K562 (cell line): ENCODE data around the gene SLC9A3. TPM values are rescaled to one million over a fixed set of nuclear protein-coding genes. Genes with fewer than 3 reads are reported as not detected.

Experiments
- BACH1 ChIP-seq: fragments of 200-800 bp; sonication (Bioruptor generic); IDR thresholded peaks from 2 replicates; pipeline ENCODE4 v1.6.1; 2016; ENCODE audit warnings: missing genetic modification characterization, missing compliant biosample characterization
- CREB1 ChIP-seq, 2 experiments: sonication (generic) in 1 of 2; formaldehyde crosslinking in 1 of 2; IDR thresholded peaks; 2 replicates each; pipeline versions ENCODE4 v1.6.1 to v1.8.0; 2012 to 2022; ENCODE audit warnings: inconsistent platforms in 1 of 2, mild to moderate bottlenecking in 1 of 2, missing genetic modification reagents in 1 of 2, moderate library complexity in 1 of 2
- DEAF1 ChIP-seq: fragments of 450-650 bp; formaldehyde crosslinking; IDR thresholded peaks from 2 replicates; pipeline ENCODE4 v1.4.0; 2020; ENCODE audit warnings: mild to moderate bottlenecking, moderate library complexity
- GTF2E2 ChIP-seq: fragments of 200-800 bp; sonication (Bioruptor generic); IDR thresholded peaks from 2 replicates; pipeline ENCODE4 v1.6.1; 2016; ENCODE audit warnings: missing genetic modification characterization, missing compliant biosample characterization
- MAFK ChIP-seq: IDR thresholded peaks from 2 replicates; pipeline ENCODE4 v1.6.1; 2011; ENCODE audit warnings: low read length, improper control_type of control experiment
- MAX ChIP-seq: sonication (generic); formaldehyde crosslinking; IDR thresholded peaks from 2 replicates; pipeline ENCODE4 v1.9.0; 2022; ENCODE audit warnings: mild to moderate bottlenecking, missing genetic modification reagents
- MECOM ChIP-seq: fragments of 250-450 bp; sonication (Bioruptor Pico); IDR thresholded peaks from 2 replicates; pipeline ENCODE4 v1.8.0; 2022; ENCODE audit warnings: inconsistent platforms
- NFE2 ChIP-seq: IDR thresholded peaks from 2 replicates; pipeline ENCODE4 v1.6.1; 2014; ENCODE audit warnings: antibody characterized with exemption, low read depth
- RBM25 ChIP-seq: fragments of 200-400 bp; formaldehyde crosslinking; IDR thresholded peaks from 2 replicates; pipeline ENCODE4 v1.6.1; 2018; ENCODE audit warnings: low read length, low read depth, moderate library complexity; ENCODE audit not compliant: severe bottlenecking
- SMARCC2 ChIP-seq: fragments of 450-650 bp; IDR thresholded peaks from 2 replicates; pipeline ENCODE4 v1.6.1; 2017; ENCODE audit warnings: antibody characterized with exemption, moderate library complexity, mild to moderate bottlenecking, low read depth
- SREBF2 ChIP-seq: sonication (generic); formaldehyde crosslinking; IDR thresholded peaks from 2 replicates; pipeline ENCODE4 v1.4.0; 2020; ENCODE audit warnings: mild to moderate bottlenecking, missing genetic modification reagents
- THRB ChIP-seq: fragments of 450-650 bp; formaldehyde crosslinking; conservative IDR thresholded peaks from 2 replicates; pipeline ENCODE4 v1.4.0; 2022; ENCODE audit warnings: mild to moderate bottlenecking, missing genetic modification characterization
- TOE1 ChIP-seq, 2 experiments: fragments of 450-650 bp in 1 of 2; sonication (generic) in 1 of 2; formaldehyde crosslinking in 1 of 2; IDR thresholded peaks; 2 replicates each; pipeline versions ENCODE4 v1.7.1 to v1.8.0; 2016 to 2022; ENCODE audit warnings: borderline replicate concordance in 2 of 2, mild to moderate bottlenecking in 2 of 2, antibody characterized with exemption in 1 of 2, inconsistent platforms in 1 of 2, low read depth in 1 of 2, missing genetic modification reagents in 1 of 2, moderate library complexity in 1 of 2
- ZC3H11A ChIP-seq: IDR thresholded peaks from 2 replicates; pipeline ENCODE4 v1.6.1; 2012; ENCODE audit warnings: low read depth, low read length, improper control_type of control experiment
- ZNF263 ChIP-seq: sonication (generic); formaldehyde crosslinking; IDR thresholded peaks from 2 replicates; pipeline ENCODE4 v1.8.0; 2022; ENCODE audit warnings: mild to moderate bottlenecking, missing genetic modification reagents, borderline replicate concordance
- polyA plus RNA-seq, 8 experiments: library from polyadenylated mRNA; depleted of rRNA in 4 of 8; stranded (reverse) in 5 of 8; unstranded in 3 of 8; fragments of >200 nt; fragmentation: Nextera tagmentation in 2 of 8; fragmentation: Illumina TruSeq in 1 of 8; extraction: Ambion mirVana in 2 of 8; extraction: Trizol in 1 of 8; gene quantifications; 2 replicates each; pipeline versions ENCODE4 v1.2.1 to v1.2.3, GENCODE V29; 2011 to 2014; ENCODE audit warnings: inconsistent platforms in 1 of 8, missing spikeins in 1 of 8
- total RNA-seq, 7 experiments: library from RNA; depleted of rRNA in 6 of 7; stranded (reverse); fragments of >200 nt in 6 of 7; fragmentation: Illumina TruSeq in 2 of 7; extraction: Trizol in 2 of 7; gene quantifications; 2 replicates each; pipeline versions ENCODE4 v1.2.1 to v1.2.3, GENCODE V29; 2011 to 2021; ENCODE audit warnings: low replicate concordance in 1 of 7
- TF ChIP-seq, protein P1 (sequence below): fragments of 250-450 bp; sonication (Bioruptor Pico); IDR thresholded peaks from 2 replicates; pipeline ENCODE4 v1.4.0; 2020; ENCODE audit warnings: mild to moderate bottlenecking, moderate library complexity
- TF ChIP-seq, protein P2 (sequence below): fragments of 450-650 bp; IDR thresholded peaks from 2 replicates; pipeline ENCODE4 v1.6.1; 2016; ENCODE audit warnings: mild to moderate bottlenecking

The SLC9A3 gene
- total and polyA plus RNA-seq, 9 of the 15 experiments (the other 6 are each of a cell fraction or from before 2014, with no cell fraction given), result 1.5 to 5.8 (median 3.7) TPM; not detected in 2

GRCh38 chr5:472656-473550, 51.3 kb downstream of the SLC9A3 start (continued):
- TF ChIP-seq, protein P1, sequence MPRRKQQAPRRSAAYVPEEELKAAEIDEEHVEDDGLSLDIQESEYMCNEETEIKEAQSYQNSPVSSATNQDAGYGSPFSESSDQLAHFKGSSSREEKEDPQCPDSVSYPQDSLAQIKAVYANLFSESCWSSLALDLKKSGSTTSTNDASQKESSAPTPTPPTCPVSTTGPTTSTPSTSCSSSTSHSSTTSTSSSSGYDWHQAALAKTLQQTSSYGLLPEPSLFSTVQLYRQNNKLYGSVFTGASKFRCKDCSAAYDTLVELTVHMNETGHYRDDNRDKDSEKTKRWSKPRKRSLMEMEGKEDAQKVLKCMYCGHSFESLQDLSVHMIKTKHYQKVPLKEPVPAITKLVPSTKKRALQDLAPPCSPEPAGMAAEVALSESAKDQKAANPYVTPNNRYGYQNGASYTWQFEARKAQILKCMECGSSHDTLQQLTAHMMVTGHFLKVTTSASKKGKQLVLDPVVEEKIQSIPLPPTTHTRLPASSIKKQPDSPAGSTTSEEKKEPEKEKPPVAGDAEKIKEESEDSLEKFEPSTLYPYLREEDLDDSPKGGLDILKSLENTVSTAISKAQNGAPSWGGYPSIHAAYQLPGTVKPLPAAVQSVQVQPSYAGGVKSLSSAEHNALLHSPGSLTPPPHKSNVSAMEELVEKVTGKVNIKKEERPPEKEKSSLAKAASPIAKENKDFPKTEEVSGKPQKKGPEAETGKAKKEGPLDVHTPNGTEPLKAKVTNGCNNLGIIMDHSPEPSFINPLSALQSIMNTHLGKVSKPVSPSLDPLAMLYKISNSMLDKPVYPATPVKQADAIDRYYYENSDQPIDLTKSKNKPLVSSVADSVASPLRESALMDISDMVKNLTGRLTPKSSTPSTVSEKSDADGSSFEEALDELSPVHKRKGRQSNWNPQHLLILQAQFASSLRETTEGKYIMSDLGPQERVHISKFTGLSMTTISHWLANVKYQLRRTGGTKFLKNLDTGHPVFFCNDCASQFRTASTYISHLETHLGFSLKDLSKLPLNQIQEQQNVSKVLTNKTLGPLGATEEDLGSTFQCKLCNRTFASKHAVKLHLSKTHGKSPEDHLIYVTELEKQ, result no peak
- TF ChIP-seq MECOM (CRISPR knock-in tag) (no peak), SMARCC2 (no peak), TOE1 (IDR thresholded peaks at IDR 0.05; ENCODE audit: borderline replicate concordance) (no peak), TOE1 (CRISPR knock-in tag; IDR thresholded peaks at IDR 0.05; ENCODE audit: borderline replicate concordance, low read depth) (no peak), THRB (no peak), ZNF263 (CRISPR knock-in tag) (peak; percentile 45; the same call in 1 of the 2 replicates), ZC3H11A (no peak), CREB1 (IDR thresholded peaks at IDR 0.05) (peak; percentile 48; the same call in 1 of the 2 replicates), CREB1 (CRISPR knock-in tag; IDR thresholded peaks at IDR 0.05) (peak; percentile 10; the same call in 1 of the 2 replicates), NFE2 (no peak), SREBF2 (CRISPR knock-in tag) (no peak), RBM25 (no peak), MAX (CRISPR knock-in tag) (peak; percentile 90), MAFK (no peak), GTF2E2 (tag) (no peak), BACH1 (tag) (no peak), DEAF1 (CRISPR knock-in tag) (no peak)
- TF ChIP-seq, protein P2, sequence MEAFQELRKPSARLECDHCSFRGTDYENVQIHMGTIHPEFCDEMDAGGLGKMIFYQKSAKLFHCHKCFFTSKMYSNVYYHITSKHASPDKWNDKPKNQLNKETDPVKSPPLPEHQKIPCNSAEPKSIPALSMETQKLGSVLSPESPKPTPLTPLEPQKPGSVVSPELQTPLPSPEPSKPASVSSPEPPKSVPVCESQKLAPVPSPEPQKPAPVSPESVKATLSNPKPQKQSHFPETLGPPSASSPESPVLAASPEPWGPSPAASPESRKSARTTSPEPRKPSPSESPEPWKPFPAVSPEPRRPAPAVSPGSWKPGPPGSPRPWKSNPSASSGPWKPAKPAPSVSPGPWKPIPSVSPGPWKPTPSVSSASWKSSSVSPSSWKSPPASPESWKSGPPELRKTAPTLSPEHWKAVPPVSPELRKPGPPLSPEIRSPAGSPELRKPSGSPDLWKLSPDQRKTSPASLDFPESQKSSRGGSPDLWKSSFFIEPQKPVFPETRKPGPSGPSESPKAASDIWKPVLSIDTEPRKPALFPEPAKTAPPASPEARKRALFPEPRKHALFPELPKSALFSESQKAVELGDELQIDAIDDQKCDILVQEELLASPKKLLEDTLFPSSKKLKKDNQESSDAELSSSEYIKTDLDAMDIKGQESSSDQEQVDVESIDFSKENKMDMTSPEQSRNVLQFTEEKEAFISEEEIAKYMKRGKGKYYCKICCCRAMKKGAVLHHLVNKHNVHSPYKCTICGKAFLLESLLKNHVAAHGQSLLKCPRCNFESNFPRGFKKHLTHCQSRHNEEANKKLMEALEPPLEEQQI, result no peak
